ENCODE data around the gene TCF15.
"Not testable (repeated sequence)": the region's sequence is repeated elsewhere in the genome, so short reads cannot be mapped to it uniquely, and the experiment has no call there.

TCF15 gene

GRCh38 chr20:642013-642397 is 31.9 kb upstream of the TCF15 start:
- DNase-seq (ENCODE audit: low read depth, low spot score): not testable (repeated sequence)

GRCh38 chr20:641516-641875 is 31.4 kb upstream of the TCF15 start:
- DNase-seq (ENCODE audit: low read depth, low spot score): no peak

- DNase-seq (ENCODE audit: low read depth, low spot score): no peak
Measured at GRCh38 chr20:640674-641515, 30.8 kb upstream of the TCF15 start.

- DNase-seq (ENCODE audit: low read depth, low spot score): no peak
Measured at GRCh38 chr20:638579-638978, 28.5 kb upstream of the TCF15 start.

GRCh38 chr20:637559-637958 is 27.4 kb upstream of the TCF15 start:
- no peak for DNase-seq (ENCODE audit: low read depth, low spot score)

- DNase-seq (ENCODE audit: low read depth, low spot score): no peak
Measured at GRCh38 chr20:635893-636338, 25.8 kb upstream of the TCF15 start.

- no peak for DNase-seq (ENCODE audit: low read depth, low spot score)
Measured at GRCh38 chr20:635028-635892, 25.2 kb upstream of the TCF15 start.

- no peak for DNase-seq (ENCODE audit: low read depth, low spot score)
Measured at GRCh38 chr20:634148-634925, 24.2 kb upstream of the TCF15 start.

GRCh38 chr20:631101-631500 is 21.0 kb upstream of the TCF15 start:
- DNase-seq (ENCODE audit: low read depth, low spot score): no peak

GRCh38 chr20:626579-626978 is 16.5 kb upstream of the TCF15 start:
- DNase-seq (ENCODE audit: low read depth, low spot score): no peak

GRCh38 chr20:625360-625932 is 15.3 kb upstream of the TCF15 start:
- no peak for DNase-seq (ENCODE audit: low read depth, low spot score)

- DNase-seq (ENCODE audit: low read depth, low spot score): no peak
Measured at GRCh38 chr20:623704-624103, 13.6 kb upstream of the TCF15 start.

GRCh38 chr20:623021-623420 is 12.9 kb upstream of the TCF15 start:
- no peak for DNase-seq (ENCODE audit: low read depth, low spot score)

- DNase-seq (ENCODE audit: low read depth, low spot score): no peak
Measured at GRCh38 chr20:622161-622560, 12.1 kb upstream of the TCF15 start.

- DNase-seq (ENCODE audit: low read depth, low spot score): no peak
Measured at GRCh38 chr20:621125-621756, 11.1 kb upstream of the TCF15 start.

- no peak for DNase-seq (ENCODE audit: low read depth, low spot score)
Measured at GRCh38 chr20:620246-620645, 10.1 kb upstream of the TCF15 start.

- DNase-seq (ENCODE audit: low read depth, low spot score): no peak
Measured at GRCh38 chr20:618980-619379, 8.9 kb upstream of the TCF15 start.

- no peak for DNase-seq (ENCODE audit: low read depth, low spot score)
Measured at GRCh38 chr20:617934-618690, 8.0 kb upstream of the TCF15 start.

GRCh38 chr20:615514-615913 is 5.4 kb upstream of the TCF15 start:
- DNase-seq (ENCODE audit: low read depth, low spot score): no peak

- DNase-seq (ENCODE audit: low read depth, low spot score): no peak
Measured at GRCh38 chr20:611843-612185, 1.7 kb upstream of the TCF15 start.
